GM21529 (cell line): ENCODE results near the gene SCGB1D2.
"Not testable (repeated sequence)": the region's sequence is repeated elsewhere in the genome, so short reads cannot be mapped to it uniquely, and the experiment has no call there.

Source experiments
- ATAC-seq: cut with Tn5 transposase; IDR thresholded peaks from one replicate; pipeline ENCODE4 v1.9.1; 2021; ENCODE audit not compliant: unreplicated experiment

Gene SCGB1D2, protein sequence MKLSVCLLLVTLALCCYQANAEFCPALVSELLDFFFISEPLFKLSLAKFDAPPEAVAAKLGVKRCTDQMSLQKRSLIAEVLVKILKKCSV

DNA sequence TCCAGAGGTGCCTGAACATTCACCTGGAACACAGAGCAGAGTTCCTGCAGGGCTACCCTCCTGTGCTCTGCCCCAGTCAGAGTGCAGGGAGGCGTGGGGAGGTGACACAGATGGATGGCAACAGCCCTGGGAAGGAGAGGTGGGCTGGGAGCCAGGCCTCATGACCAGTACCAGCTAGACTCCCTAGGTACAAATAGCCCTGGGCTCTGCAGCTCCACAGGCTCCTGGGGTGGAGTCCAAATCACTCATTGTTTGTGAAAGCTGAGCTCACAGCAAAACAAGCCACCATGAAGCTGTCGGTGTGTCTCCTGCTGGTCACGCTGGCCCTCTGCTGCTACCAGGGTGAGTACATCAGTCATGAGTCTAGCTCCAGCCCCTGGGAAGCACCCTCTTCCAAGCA lies at the start of gene SCGB1D2:
Gene SCGB1D2 (plus strand): TSS at position 219 of the 400 bp plus-strand sequence. CDS start 69 bp downstream, at position 288.
- no peak for ATAC-seq

DNA sequence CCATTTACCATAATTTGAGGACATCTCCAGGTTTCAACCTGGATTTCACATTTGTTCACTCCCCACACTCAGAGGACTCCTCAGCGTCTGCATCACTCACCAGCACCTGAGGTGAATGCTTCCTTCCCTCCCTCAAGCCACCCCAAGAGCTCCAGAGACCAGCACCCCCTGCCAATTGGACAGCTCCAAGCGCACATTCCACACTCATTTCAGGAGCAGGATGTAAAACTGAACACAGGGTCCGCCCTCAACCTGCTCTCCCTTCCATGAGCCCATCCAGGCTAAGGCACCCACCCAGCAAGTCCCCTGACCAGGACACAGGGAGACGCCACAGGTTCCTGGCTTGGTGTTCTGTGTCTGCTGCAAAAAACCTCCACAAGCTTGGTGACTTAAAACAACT lies 48.1 kb upstream of the SCGB1D2 start:
- no peak for ATAC-seq

DNA sequence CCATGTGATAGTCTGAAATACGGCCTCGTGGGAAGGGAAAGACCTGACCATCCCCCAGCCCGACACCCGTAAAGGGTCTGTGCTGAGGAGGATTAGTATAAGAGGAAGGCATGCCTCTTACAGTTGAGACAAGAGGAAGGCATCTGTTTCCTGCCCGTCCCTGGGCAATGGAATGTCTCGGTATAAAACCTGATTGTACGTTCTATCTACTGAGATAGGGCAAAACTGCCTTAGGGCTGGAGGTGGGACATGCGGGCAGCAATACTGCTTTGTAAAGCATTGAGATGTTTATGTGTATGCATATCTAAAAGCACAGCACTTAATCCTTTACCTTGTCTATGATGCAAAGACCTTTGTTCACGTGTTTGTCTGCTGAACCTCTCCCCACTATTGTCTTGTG lies 47.0 kb upstream of the SCGB1D2 start:
- ATAC-seq, result not testable (repeated sequence)

DNA sequence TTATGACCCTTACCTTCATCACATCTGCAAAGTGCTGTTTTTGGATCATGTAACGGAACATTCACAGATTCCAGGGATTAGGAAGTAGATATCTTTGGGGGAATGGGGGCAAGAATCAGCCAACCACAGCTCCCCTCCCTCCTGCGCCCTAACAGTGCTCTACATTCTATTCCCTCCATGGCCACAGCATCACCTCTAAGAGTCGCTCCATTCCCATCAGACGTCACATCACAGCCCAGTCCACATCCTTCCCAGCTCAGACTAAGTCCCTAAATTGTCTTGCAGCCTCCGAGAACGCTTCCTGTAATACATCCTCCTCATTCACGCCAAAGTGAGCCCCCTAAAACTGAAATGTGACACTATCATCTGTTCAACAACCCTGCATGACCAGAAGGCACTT lies 46.1 kb upstream of the SCGB1D2 start:
- ATAC-seq, result no peak

DNA sequence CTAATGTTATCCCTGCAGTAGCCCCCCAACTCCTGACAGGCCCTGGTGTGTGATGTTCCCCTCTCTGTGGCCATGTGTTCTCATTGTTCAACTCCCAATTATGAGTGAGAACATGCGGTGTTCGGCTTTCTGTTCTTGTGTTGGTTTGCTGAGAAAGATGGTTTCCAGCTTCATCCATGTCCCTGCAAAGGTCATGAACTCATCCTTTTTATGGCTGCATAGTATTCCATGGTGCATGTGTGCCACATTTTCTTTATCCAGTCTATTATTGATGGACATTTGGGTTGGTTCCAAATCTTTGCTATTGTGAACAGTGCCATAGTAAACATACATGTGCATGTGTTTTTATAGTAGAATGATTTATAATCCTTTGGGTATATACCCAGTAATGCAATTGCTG lies 44.6 kb upstream of the SCGB1D2 start:
- ATAC-seq, result not testable (repeated sequence)

DNA sequence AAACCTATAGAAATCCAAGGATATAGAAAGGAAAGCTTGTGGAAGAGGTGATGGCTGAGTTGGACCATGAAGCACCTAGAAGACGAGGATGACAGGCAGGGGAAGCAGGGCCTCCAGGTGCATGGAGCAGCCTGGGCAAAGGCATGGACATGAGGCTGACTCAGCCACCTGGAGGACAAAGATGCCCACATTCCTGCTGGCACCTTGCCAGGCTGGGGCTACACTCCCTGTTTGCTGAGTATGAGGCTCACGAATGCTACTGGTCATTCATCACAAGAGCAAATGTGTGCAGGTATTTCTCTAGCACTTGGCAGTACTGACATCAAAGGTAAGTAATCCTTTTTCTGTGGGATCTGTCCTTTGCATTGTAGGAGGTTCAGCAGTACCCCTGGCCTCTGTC lies 40.7 kb upstream of the SCGB1D2 start:
- no peak for ATAC-seq

DNA sequence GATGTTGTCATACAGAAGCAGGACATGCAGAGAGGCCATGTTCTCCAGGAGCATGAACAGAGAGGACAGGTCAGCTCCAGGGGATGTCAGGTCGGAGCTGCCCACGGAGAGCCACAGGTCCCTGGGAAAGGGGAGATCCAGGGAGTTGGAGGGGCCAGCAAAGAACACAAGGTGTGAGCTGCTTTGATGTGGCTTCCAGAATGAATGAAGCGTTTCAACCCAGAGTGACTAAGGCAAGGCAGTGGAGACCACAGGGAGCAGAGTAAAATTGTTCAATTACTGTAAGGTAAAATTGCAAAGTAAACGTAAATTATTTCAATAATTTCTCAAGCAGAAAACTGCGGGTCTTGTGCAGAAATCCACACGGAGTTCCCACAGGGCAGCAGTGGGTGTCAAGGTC lies 39.1 kb upstream of the SCGB1D2 start:
- ATAC-seq, result no peak

DNA sequence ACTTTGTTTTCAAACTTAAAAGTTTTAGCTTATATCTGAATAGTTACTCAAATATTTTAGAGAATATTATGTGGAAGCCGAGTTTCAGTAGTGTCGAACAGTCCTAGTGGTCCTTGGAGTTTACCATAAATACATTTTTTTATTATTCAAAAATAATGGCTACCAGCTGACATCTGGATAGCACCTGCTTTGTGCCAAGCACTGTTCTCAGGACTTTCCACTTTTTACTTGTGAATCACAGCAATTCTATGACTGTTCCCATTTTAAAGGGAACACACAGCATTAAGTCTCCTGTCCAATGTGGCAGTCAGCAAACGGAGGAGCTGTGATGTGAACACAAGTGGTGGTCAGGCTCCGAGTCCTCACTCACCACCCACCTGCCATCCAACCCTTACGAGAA lies 37.6 kb upstream of the SCGB1D2 start:
- ATAC-seq, result no peak

DNA sequence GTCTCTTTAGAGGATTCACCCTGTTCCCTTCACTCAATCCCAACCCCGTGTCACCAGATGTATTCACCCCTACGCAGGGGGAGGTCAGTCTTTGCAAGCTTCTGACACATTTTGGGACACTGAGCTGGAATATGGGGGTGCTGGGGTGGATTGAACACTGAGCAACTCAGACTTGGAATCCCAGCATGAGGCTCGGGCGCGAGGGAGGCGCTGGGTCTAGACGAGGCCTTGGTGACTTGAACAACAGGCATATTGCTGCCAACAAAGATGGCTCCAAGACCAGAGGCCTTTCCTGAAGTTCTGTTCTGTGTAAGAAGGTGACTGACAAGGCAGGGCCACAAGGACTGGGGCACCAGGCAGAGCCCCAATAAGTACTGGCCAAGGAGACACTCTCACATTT lies 36.6 kb upstream of the SCGB1D2 start:
- no peak for ATAC-seq

DNA sequence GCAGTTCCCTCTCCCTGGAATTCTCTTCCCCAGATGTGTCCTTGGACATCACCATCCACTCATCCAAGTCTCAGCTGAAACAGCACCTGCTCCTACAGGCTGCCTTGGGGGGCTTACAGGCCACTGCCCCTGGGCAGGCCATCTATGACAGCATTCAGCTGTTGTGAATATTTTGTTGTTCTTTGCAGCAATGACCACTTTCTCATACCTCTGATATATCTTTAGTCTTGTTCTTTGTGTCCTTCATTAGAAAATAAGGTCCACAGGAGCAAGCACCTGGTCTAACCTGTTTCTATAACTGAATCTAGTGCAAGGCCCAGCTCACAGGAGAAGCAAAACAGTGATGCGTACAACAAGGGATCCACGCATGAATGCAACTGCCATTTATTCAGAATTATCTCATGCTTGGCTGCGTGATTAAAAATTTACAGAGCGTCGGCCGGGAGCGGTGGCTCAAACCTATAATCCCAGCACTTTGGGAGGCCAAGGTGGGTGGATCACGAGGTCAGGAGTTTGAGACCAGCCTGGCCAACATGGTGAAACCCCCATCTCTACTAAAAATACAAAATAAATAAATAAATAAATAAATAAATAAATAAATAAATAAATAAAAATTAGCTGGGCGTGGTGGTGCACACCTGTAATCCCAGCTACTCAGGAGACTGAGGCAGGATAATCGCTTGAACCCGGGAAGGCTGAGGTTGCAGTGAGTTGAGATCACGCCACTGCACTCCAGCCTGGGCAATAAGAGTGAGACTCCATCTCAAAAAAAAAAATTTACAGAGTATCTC lies 35.6 kb upstream of the SCGB1D2 start:
- not testable (repeated sequence) for ATAC-seq

DNA sequence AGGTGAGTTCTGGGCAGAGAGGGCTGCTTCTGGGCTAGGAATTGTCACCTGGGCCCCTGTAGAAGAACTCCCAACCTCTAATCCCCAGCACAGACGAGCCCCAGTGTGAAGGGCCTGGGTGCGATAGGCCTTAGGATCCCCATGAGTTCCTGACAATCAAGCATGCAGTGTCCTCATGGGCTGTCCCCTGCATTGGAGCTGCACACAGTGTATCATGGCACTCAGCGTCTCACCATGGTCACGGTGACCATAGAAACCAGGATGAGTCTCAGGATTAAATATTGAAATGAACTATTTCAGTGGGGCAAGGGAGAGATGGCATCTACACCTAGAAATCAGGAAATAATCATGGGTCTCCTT lies 33.3 kb upstream of the SCGB1D2 start:
- ATAC-seq, result no peak

DNA sequence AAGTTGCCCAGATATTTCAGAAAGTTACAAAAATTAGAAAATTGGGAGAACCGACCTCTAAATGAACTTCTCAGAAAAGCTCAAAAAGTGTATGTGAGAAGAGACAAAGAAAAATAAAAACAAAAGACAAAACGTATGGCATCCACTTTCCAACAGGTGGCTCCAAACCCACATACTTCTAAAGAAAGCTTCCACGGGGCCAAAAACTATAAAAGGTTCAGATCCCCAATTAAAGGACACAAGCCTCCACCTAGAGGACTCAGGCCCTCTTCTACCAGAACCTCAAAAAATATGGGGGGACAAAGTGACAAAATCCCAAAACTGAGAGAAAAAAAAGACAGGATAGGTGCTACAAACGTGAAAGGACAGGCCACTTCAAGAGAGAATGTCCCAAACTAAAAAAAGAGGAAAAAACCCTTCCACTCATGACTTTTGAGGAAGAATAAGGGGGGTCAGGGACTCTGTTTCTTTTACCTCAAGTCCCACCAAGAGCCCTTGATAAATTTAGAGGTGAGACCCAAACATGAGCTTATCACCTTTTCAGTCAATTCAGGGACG lies 24.8 kb upstream of the SCGB1D2 start:
- ATAC-seq, result no peak

DNA sequence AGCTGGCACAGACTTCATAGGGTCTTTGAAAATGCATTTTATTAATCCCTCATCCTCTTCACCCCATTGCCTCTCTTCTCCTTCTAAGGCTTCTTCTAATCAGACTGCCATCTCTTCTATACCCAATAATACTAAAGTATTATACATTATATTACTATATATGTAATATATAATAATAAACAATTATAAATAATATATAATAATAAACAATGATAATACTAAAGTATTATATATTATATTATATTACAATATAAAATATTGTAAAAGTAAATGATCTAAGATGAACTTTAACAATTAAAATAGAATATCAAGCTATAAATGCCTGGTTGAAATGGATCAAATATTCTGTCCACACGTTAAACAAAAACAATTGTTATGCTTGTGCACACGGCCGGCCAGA lies 20.5 kb upstream of the SCGB1D2 start:
- no peak for ATAC-seq

DNA sequence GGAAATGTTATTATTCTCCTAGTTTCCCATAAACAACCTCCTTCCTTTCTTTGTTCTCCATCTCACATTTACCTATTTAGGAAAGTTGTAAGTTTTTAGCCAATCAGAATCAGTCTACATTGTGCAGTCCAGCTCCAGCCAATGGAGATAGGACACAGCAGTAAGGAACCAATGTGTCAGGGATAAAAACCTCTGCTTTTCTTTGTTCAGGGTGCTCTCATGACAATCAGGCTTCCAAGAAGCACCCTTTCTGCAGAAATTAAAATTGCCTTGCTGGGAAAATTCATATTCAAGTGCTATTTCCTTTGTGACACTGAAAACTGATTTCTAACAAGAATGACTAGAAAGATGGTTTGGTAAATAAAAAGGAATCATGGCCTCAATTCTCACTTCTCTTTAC lies 18.9 kb upstream of the SCGB1D2 start:
- no peak for ATAC-seq

DNA sequence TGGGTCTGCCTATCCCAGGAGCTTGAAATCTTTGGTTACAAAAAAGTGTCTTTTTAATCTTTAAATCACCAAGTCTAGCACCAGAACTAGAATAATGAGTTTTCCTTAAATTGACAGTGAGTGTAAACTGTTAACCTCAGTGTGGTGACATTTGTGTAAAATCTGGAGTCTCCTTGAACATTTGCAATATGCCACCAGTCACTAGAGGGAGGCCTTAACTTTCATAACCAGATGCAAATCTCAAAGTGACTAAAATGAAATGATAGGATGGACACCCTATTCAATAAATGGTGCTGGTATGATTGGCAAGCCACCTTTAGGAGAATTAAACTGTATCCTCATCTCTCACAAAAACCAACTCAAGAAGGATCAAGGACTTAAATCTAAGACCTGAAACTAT lies 8.3 kb upstream of the SCGB1D2 start:
- ATAC-seq, result no peak

DNA sequence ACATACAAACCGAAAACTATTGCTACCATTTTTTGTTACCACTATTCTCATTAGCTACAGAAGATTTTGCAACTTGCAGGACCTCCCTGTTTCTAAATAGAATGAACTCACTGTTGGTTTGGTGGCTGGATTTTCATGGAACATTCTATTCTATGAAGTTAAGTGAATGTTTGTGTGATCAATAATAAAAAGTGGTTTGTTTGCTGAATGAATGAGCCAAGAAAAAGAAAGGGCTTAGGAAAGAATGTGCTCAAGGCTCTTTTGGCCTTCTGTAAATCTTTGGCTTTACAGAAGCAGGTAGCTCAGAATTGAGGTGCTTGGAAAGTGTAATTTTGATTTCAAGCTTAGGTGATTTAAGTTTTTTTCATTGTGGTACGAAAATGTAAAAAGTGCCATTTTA lies 5.9 kb upstream of the SCGB1D2 start:
- no peak for ATAC-seq

DNA sequence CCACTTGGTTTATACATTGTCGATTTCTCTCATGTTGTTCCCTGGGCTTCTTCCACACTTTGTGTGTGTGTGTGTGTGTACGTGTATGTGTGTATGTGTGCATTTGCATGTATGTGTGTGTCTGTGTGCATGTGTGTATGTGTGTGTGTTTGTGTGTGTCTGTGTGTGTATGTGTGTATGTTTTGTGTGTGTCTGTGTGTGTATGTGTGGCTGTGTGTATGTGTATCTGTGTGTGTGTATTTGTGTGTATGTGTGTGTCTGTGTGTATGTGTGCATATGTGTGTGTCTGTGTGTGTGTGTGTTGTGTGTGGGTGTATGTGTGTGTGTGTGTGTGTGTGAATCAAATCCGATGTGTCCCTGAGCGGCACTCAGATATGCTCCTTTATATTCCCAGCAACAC lies 4.5 kb upstream of the SCGB1D2 start:
- no peak for ATAC-seq

DNA sequence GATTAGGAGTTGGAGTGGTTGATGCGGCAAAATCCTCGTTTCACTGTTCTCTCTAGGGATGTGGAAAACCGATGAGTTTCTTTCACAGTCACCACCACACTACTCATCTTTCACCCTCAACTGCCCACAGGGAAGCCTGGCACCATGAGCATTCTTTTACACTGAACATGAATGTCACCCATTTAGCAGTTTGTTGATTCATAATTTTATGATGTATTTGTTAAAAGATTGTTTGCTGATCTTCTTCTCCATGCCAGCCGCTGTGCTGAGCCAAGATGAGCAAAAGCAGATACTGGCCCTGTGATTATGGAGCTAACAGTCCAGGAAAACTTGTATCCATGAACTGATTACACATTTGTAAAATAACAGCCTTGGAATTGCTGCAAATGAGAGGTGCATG lies 3.9 kb upstream of the SCGB1D2 start:
- no peak for ATAC-seq

DNA sequence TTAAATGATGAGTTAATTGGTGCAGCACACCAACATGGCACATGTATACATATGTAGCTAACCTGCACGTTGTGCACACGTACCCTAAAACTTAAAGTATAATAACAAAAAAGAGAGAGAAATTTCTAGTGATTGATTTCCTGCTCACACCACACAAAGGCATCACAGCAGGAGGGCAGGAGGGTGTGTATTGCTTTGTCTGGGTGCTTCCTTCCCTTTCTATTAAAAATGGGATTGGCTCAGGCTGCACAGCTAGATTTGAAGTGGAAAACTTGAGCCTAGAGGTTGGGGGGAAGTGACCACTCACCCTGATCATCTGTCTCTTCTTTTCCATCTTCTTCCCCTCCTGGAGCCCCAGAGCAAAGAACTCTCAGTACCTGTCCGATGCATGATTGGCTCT lies 944 bp upstream of the SCGB1D2 start:
- ATAC-seq, result no peak

DNA sequence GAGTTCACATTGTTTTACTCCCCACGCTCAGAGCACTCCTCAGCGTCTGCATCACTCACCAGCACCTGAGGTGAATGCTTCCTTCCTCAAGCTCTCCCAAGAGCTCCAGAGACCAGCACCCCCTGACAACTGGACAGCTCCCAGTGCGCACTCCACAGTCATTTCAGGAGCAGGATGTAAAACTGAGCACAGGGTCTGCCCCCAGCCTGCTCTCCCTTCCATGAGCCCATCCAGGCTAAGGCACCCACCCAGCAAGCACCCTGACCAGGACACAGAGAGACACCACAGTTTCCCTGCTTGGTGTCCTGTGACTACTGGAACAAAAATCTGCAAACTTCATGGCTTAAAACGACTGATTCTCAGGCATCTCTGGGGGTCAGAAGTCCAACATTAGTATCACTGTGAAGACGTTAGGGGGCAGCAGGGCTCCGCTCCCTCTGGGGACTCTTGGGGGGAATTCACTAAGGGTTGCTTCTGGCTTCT lies 3.3 kb downstream of the SCGB1D2 start:
- ATAC-seq, result no peak

DNA sequence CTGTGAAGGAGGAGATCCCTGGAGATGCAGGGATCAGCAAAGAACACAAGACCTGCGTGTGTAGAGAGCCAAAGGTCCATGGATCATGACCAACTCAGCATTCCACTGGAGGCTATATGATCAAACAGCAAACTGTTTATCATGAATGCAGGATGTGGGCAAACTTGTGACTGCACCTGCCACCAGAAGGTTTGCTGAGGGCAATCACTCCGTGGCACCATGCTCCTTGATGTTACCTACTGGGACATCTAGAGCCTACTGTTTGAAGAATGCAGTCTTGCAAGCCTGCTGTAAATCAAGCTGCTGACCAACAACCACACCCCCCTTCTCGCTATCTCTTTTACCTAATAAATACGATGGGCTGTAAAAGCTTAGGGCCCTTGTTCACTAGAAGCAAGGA lies 9.7 kb downstream of the SCGB1D2 start:
- ATAC-seq, result no peak

DNA sequence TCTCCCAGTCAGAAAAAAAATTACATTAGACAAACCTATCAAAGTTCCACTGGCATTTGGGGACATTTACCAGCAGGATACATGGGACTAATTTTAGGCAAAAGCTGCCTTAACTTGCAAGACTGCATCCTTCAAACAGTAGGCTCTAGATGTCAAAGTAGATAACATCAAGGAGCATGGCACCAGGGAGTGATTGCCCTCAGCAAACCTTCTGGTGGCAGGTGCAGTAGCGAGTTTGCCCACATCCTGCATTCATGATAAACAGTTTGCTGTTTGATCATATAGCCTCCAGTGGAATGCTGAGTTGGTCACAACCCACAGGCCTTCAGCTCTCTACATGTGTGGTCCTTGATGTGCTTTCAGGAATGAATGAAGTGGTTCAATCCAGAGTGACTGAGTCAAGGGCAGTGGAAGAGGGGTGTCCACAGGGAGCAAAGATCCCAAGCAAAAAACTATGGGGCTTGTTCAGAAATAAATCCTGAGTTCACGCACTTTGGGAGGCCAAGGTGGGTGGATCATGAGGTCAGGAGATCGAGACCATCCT lies 12.0 kb downstream of the SCGB1D2 start:
- no peak for ATAC-seq
